Astrocyte (in vitro differentiated cells and primary cell): ENCODE measurements around the gene ASPSCR1. TPM values are rescaled to one million over a fixed set of nuclear protein-coding genes. Genes with fewer than 3 reads are reported as not detected.

Experiments used
- DNase-seq: peaks from one replicate; pipeline ENCODE4 v3.0.0-alpha.2; 2010; ENCODE audit warnings: low read depth
- FAIRE-seq: peaks from 2 replicates; lab custom pipeline; 2011; peaks lifted over from hg19 to GRCh38; lab: Jason Lieb, UNC
- H2AFZ ChIP-seq: 2 replicates; pipeline ENCODE4 v1.6.0; 2012; ENCODE audit warnings: low read depth, low read length, inconsistent platforms
- H3K27ac ChIP-seq: 2 replicates; pipeline ENCODE4 v1.5.1; 2011; ENCODE audit warnings: low read depth, low read length, inconsistent platforms
- H3K27me3 ChIP-seq: 2 replicates; pipeline ENCODE4 v1.6.0; 2011; ENCODE audit warnings: low read length, inconsistent platforms; ENCODE audit not compliant: insufficient read depth
- H3K36me3 ChIP-seq: 2 replicates; pipeline ENCODE4 v1.5.1; 2011; ENCODE audit warnings: low read length, inconsistent platforms; ENCODE audit not compliant: insufficient read depth
- H3K4me1 ChIP-seq: 2 replicates; pipeline ENCODE4 v1.5.1; 2011; ENCODE audit warnings: low read length, inconsistent platforms; ENCODE audit not compliant: insufficient read depth
- H3K4me2 ChIP-seq: 2 replicates; pipeline ENCODE4 v1.6.0; 2012; ENCODE audit warnings: low read length, inconsistent platforms
- H3K4me3 ChIP-seq: 2 replicates; pipeline ENCODE4 v1.5.1; 2011; ENCODE audit warnings: low read depth, mild to moderate bottlenecking, low read length, inconsistent platforms; ENCODE audit not compliant: insufficient read depth
- H3K79me2 ChIP-seq: 2 replicates; pipeline ENCODE4 v1.6.0; 2012; ENCODE audit warnings: mild to moderate bottlenecking, low read length, inconsistent platforms; ENCODE audit not compliant: insufficient read depth
- H3K9ac ChIP-seq: 2 replicates; pipeline ENCODE4 v1.6.0; 2012; ENCODE audit warnings: mild to moderate bottlenecking, low read length, inconsistent platforms
- H3K9me3 ChIP-seq: 2 replicates; pipeline ENCODE4 v1.5.1; 2012; ENCODE audit warnings: low read depth, mild to moderate bottlenecking, low read length, inconsistent platforms; ENCODE audit not compliant: insufficient read depth
- H4K20me1 ChIP-seq: 2 replicates; pipeline ENCODE4 v1.6.0; 2012; ENCODE audit warnings: low read length, inconsistent platforms; ENCODE audit not compliant: insufficient read depth
- H3K27ac Mint-ChIP-seq: one replicate; pipeline ENCODE4 v1.8.0; 2021; ENCODE audit warnings: mild to moderate bottlenecking, mixed read lengths; ENCODE audit not compliant: unreplicated experiment
- H3K27me3 Mint-ChIP-seq: one replicate; pipeline ENCODE4 v1.8.0; 2021; ENCODE audit warnings: low read depth, mixed read lengths; ENCODE audit not compliant: unreplicated experiment
- H3K36me3 Mint-ChIP-seq: one replicate; pipeline ENCODE4 v1.8.0; 2021; ENCODE audit warnings: low read depth, mixed read lengths; ENCODE audit not compliant: unreplicated experiment
- H3K4me1 Mint-ChIP-seq: one replicate; pipeline ENCODE4 v1.8.0; 2021; ENCODE audit warnings: low read depth, mixed read lengths; ENCODE audit not compliant: unreplicated experiment
- H3K4me3 Mint-ChIP-seq: one replicate; pipeline ENCODE4 v1.8.0; 2021; ENCODE audit warnings: mild to moderate bottlenecking, moderate library complexity, mixed read lengths; ENCODE audit not compliant: unreplicated experiment
- H3K9me3 Mint-ChIP-seq: one replicate; pipeline ENCODE4 v1.8.0; 2021; ENCODE audit warnings: mild to moderate bottlenecking, mixed read lengths; ENCODE audit not compliant: unreplicated experiment
- EZH2 ChIP-seq: IDR thresholded peaks from 2 replicates; pipeline ENCODE4 v1.6.1; 2012; ENCODE audit warnings: mild to moderate bottlenecking, low read length, inconsistent platforms; ENCODE audit not compliant: insufficient read depth
- total RNA-seq: library from RNA; stranded (reverse); gene quantifications from 2 replicates; pipeline ENCODE4 v1.2.1, GENCODE V29; 2021
- TF ChIP-seq, protein P1 (sequence below): IDR thresholded peaks from 2 replicates; pipeline ENCODE4 v1.5.1; 2011; ENCODE audit warnings: low read depth, mild to moderate bottlenecking, inconsistent platforms, low read length, moderate library complexity; ENCODE audit not compliant: insufficient read depth

The ASPSCR1 gene
- total RNA-seq, 1 donor from 2014 or later = 25.5 TPM

DNA sequence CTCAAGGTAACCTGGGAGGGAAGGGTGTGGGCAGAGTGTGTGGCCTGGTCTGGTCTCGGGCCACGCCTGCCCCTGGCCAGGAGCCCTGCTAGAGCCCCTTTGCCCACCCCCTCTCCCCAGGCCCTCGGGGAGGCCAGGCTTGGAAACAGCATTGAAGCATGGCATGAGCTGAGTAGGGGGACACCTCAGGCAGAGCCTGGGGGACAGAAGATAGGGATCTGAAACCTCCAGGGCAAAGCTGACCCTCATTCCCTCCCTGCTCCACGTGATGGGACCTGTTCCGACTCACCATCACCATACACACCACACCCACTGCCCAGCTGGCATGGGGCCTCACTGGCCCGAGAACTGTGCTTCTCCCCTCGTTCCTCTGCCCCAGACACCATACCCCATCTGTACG lies 71.7 kb downstream of the ASPSCR1 start:
- Mint-ChIP-seq H3K9me3 (no peaks in the 10 kb centered on the region), H3K36me3 (peaks cover 10% of the 10 kb centered on the region), H3K27me3 (no peaks in the 10 kb centered on the region), H3K4me1 (peaks cover 5% of the 10 kb centered on the region), H3K27ac (no peak overlapping the region), H3K4me3 (no peak overlapping the region)
- Histone ChIP-seq H4K20me1 (peaks cover 10% of the 10 kb centered on the region), H3K4me2 (no peak overlapping the region), H2AFZ (no peak overlapping the region), H3K36me3 (no peaks in the 10 kb centered on the region), H3K9me3 (no peaks in the 10 kb centered on the region), H3K27ac (no peak overlapping the region), H3K79me2 (peaks cover 33% of the 10 kb centered on the region), H3K4me1 (peaks cover 17% of the 10 kb centered on the region), H3K9ac (no peak overlapping the region), H3K4me3 (no peak overlapping the region), H3K27me3 (no peaks in the 10 kb centered on the region)
- DNase-seq (no peak), FAIRE-seq (no peak)
- no peak for TF ChIP-seq EZH2
- TF ChIP-seq, protein P1, sequence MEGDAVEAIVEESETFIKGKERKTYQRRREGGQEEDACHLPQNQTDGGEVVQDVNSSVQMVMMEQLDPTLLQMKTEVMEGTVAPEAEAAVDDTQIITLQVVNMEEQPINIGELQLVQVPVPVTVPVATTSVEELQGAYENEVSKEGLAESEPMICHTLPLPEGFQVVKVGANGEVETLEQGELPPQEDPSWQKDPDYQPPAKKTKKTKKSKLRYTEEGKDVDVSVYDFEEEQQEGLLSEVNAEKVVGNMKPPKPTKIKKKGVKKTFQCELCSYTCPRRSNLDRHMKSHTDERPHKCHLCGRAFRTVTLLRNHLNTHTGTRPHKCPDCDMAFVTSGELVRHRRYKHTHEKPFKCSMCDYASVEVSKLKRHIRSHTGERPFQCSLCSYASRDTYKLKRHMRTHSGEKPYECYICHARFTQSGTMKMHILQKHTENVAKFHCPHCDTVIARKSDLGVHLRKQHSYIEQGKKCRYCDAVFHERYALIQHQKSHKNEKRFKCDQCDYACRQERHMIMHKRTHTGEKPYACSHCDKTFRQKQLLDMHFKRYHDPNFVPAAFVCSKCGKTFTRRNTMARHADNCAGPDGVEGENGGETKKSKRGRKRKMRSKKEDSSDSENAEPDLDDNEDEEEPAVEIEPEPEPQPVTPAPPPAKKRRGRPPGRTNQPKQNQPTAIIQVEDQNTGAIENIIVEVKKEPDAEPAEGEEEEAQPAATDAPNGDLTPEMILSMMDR = no peak

DNA sequence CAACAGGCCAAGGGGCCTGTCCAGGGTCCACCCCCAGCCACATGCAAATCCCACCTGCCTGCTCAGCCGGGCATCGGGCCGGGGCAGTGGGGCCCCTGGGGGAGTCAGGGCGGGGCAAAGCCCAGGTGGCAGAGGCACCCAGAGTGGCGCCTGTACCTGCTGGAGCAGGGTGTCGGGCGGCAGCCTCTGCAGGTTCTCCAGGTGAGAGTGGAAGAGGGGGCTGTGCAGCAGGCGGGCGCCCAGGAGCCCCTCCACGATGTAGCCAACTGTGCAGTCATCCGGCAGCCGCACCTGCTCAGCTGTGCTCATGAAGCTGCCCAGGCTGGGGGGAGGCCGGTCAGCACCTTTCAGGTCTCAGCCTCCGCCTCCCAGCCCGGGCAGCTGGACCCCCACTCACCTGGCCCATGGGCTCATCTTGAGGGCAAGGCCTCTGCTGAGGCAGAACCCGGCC lies 72.1 kb downstream of the ASPSCR1 start:
- TF ChIP-seq EZH2 = no peak
- TF ChIP-seq, protein P1 = no peak
- Histone ChIP-seq H2AFZ (no peak overlapping the region), H3K27ac (no peak overlapping the region), H3K4me1 (peaks cover 17% of the 10 kb centered on the region), H3K9me3 (no peaks in the 10 kb centered on the region), H3K27me3 (no peaks in the 10 kb centered on the region), H3K9ac (no peak overlapping the region), H3K4me3 (no peak overlapping the region), H3K79me2 (peaks cover 38% of the 10 kb centered on the region), H4K20me1 (peaks cover 10% of the 10 kb centered on the region), H3K4me2 (no peak overlapping the region), H3K36me3 (no peaks in the 10 kb centered on the region)
- Mint-ChIP-seq H3K27ac (no peak overlapping the region), H3K36me3 (peaks cover 10% of the 10 kb centered on the region), H3K27me3 (no peaks in the 10 kb centered on the region), H3K4me3 (no peak overlapping the region), H3K9me3 (no peaks in the 10 kb centered on the region), H3K4me1 (peaks cover 5% of the 10 kb centered on the region)
- no peak for DNase-seq
- no peak for FAIRE-seq

DNA sequence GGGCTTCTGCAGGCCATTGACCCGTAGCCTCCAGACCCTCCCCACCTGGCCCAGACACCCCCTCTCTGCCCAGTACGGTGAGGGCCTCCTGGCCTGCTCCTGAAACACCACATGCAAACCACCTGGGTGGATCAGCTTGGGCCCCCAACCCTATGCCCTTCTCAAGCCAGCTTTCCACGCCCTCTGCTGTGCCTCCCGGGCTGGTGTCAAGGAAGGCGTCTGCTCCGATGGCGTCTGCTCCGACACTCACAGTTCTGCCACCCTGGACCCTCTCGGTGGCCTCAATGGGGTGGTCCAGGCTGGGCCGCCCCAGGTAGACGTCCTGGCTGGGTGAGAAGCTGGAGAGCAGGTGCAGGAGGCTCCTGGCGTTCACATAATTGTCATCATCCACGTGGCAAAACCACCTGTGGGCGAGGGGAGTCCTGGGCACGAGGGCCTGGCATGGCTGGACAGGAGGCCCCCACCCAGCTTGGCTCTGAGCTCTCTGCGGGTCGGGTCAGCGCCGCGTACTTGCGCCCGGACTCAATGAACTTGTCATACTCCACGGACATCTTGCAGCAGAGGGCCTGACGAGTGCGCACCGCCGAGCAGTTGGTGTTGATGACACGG lies 72.8 kb downstream of the ASPSCR1 start:
- peaks cover 5% of the 10 kb centered on the region for H3K4me1 Mint-ChIP-seq
- H3K27ac Mint-ChIP-seq = no peak overlapping the region
- Histone ChIP-seq H3K27me3 (no peaks in the 10 kb centered on the region), H3K4me2 (peak overlapping the region; percentile 99), H3K79me2 (peaks cover 42% of the 10 kb centered on the region), H3K4me3 (peak overlapping the region; percentile 62), H3K4me1 (peaks cover 17% of the 10 kb centered on the region), H4K20me1 (peaks cover 16% of the 10 kb centered on the region), H3K27ac (no peak overlapping the region), H2AFZ (no peak overlapping the region), H3K9me3 (no peaks in the 10 kb centered on the region), H3K9ac (peak overlapping the region; percentile 89), H3K36me3 (no peaks in the 10 kb centered on the region)
- H3K4me3 Mint-ChIP-seq = peak overlapping the region; percentile 88
- peaks cover 10% of the 10 kb centered on the region for H3K36me3 Mint-ChIP-seq
- no peak for DNase-seq
- H3K27me3 Mint-ChIP-seq = no peaks in the 10 kb centered on the region
- TF ChIP-seq, protein P1 = no peak
- no peak for TF ChIP-seq EZH2
- H3K9me3 Mint-ChIP-seq = no peaks in the 10 kb centered on the region
- no peak for FAIRE-seq
